ENCODE measurements around the gene WAPL.

DNA sequence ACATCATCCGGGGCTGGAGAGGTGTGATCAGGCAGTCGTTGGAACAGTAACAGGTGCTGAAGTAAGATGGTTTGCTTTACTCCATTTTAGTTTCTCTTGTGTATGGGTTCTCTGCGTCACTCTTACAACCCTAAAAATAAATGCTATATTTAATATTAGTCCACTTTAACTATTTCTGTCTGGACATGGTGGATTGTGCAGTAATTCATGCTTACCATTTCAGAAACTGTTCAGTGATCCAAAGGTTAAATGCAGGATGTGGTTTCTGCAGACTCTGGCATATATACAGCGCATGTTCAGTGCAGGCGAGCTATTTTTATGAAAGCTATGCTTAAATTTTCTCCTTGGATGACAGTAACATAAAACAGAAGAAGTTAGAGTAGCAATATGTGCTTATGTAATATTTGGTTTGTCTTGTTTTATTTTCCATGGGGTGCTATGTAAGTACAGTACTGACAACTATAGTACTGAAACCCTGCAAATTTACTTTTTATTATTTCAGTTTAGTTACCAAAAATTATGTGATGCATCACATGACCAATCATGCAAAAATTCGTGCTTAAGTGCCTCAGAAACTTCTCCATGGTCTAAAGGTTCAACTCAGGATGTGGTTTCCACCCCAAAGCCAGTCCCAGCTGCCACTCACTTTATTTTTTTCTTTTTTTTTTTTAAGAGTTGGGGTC lies 108.4 kb downstream of the WAPL start:
- TF ChIP-seq, protein P1, sequence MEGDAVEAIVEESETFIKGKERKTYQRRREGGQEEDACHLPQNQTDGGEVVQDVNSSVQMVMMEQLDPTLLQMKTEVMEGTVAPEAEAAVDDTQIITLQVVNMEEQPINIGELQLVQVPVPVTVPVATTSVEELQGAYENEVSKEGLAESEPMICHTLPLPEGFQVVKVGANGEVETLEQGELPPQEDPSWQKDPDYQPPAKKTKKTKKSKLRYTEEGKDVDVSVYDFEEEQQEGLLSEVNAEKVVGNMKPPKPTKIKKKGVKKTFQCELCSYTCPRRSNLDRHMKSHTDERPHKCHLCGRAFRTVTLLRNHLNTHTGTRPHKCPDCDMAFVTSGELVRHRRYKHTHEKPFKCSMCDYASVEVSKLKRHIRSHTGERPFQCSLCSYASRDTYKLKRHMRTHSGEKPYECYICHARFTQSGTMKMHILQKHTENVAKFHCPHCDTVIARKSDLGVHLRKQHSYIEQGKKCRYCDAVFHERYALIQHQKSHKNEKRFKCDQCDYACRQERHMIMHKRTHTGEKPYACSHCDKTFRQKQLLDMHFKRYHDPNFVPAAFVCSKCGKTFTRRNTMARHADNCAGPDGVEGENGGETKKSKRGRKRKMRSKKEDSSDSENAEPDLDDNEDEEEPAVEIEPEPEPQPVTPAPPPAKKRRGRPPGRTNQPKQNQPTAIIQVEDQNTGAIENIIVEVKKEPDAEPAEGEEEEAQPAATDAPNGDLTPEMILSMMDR (IDR thresholded peaks at IDR 0.05), result no peak
- TF ChIP-seq EZH2 (IDR thresholded peaks at IDR 0.05; ENCODE audit: borderline replicate concordance, insufficient read depth, low read depth, low read length, poor library complexity, severe bottlenecking), result no peak
